MCF 10A (cell line): Measurements from ENCODE around the gene MSI2. TPM values are rescaled to one million over a fixed set of nuclear protein-coding genes. Genes with fewer than 3 reads are reported as not detected.

Experiments
- BruUV-seq: library from RNA; stranded (reverse); fragments of 400-500 nt; replicated peaks from 2 replicates; lab custom pipeline; 2021; lab: Mats Ljungman, UMichigan
- CTCF ChIA-PET: fragments of 300-600 bp; sonication (Branson Sonifier 250); formaldehyde crosslinking; extraction: SDS; loops from one replicate; lab custom pipeline; 2021; ENCODE audit warnings: antibody characterized with exemption, inconsistent platforms; lab: Yijun Ruan, JAX
- POLR2A ChIA-PET: fragments of 300-600, 350-650 bp; sonication (Branson Sonifier 250); formaldehyde crosslinking; extraction: SDS; loops from one replicate; lab custom pipeline; 2020; ENCODE audit warnings: antibody characterized with exemption, inconsistent platforms; lab: Yijun Ruan, JAX
- DNase-seq: peaks from one replicate; pipeline ENCODE4 v3.0.0-alpha.2; 2018; ENCODE audit not compliant: unreplicated experiment
- H3K27ac Mint-ChIP-seq: one replicate; pipeline ENCODE4 v1.8.0; 2022; ENCODE audit warnings: mild to moderate bottlenecking, low read depth, mixed read lengths; ENCODE audit not compliant: unreplicated experiment
- H3K27me3 Mint-ChIP-seq: one replicate; pipeline ENCODE4 v1.8.0; 2022; ENCODE audit warnings: mixed read lengths; ENCODE audit not compliant: insufficient read depth, unreplicated experiment
- H3K36me3 Mint-ChIP-seq: one replicate; pipeline ENCODE4 v1.8.0; 2022; ENCODE audit warnings: mild to moderate bottlenecking, moderate library complexity, mixed read lengths; ENCODE audit not compliant: insufficient read depth, unreplicated experiment
- H3K4me1 Mint-ChIP-seq: one replicate; pipeline ENCODE4 v1.8.0; 2022; ENCODE audit warnings: mixed read lengths; ENCODE audit not compliant: insufficient read depth, unreplicated experiment
- H3K4me3 Mint-ChIP-seq: one replicate; pipeline ENCODE4 v1.8.0; 2022; ENCODE audit warnings: mild to moderate bottlenecking, moderate library complexity, mixed read lengths; ENCODE audit not compliant: unreplicated experiment
- H3K9me3 Mint-ChIP-seq: one replicate; pipeline ENCODE4 v1.8.0; 2022; ENCODE audit warnings: mixed read lengths; ENCODE audit not compliant: unreplicated experiment
- CTCF ChIP-seq: fragments of 200-600 bp; IDR thresholded peaks from one replicate; pipeline ENCODE4 v1.8.0; 2022; ENCODE audit warnings: antibody characterized with exemption, mild to moderate bottlenecking; ENCODE audit not compliant: unreplicated experiment
- intact Hi-C: fragments of 100-400 bp; cut with micrococcal nuclease; formaldehyde crosslinking; loops from 2 replicates; pipeline ENCODE4 v1.14.1; 2022
- total RNA-seq: library from RNA; stranded (reverse); gene quantifications from 2 replicates; pipeline ENCODE4 v1.2.3, GENCODE V29; 2022

MSI2 gene
- total RNA-seq, 1 experiment from 2014 or later: 60.6 TPM

GRCh38 chr17:57432507-57433277 is 176.4 kb downstream of the MSI2 start:
- Mint-ChIP-seq H3K27ac (no peak overlapping the region), H3K4me3 (no peak overlapping the region), H3K9me3 (no peaks in the 10 kb centered on the region), H3K36me3 (peaks cover 17% of the 10 kb centered on the region), H3K27me3 (no peaks in the 10 kb centered on the region), H3K4me1 (peaks cover 17% of the 10 kb centered on the region)
- intact Hi-C loops: no loop called here
- ChIA-PET CTCF (interaction anchor here (0.6 to 1.7 kb wide), 2 partner anchors 8 to 982 kb away, joined by 4 to 7 read pairs; no protein-coding TSS in a partner anchor), POLR2A (interaction anchor here (1.5 kb wide), 1 partner anchor 11 kb away, joined by 4 read pairs; no protein-coding TSS in a partner anchor)
- TF ChIP-seq CTCF: no peak
- no peak for DNase-seq
- no TSS peak for BruUV-seq

DNA sequence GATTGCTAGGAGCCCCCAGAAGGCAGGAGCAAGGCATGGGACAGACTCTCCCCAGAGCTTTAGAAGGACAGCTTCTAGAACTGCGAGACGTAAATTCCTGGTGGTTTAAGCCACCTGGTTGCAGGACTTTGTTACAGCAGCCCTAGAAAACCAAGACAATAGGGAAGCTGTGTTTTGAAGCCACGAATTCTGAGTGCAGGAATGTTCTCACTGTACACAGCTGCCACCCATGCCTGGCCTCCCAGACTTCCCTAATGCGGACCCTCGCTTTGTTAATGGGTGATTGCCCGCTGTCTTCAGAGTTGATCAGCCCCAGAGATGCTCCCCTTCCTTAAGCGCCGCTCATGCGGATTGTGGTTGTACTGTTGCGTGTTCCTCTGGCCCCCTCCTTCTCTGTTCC is 177.1 kb downstream of the MSI2 start:
- DNase-seq: no peak
- intact Hi-C loops: no loop called here
- no peaks in the 10 kb centered on the region for H3K9me3 Mint-ChIP-seq
- ChIA-PET POLR2A (no interaction called here), CTCF (no interaction called here)
- H3K4me1 Mint-ChIP-seq: peaks cover 17% of the 10 kb centered on the region
- TF ChIP-seq CTCF: no peak
- H3K27ac Mint-ChIP-seq: no peak overlapping the region
- H3K27me3 Mint-ChIP-seq: no peaks in the 10 kb centered on the region
- BruUV-seq: no TSS peak
- peaks cover 21% of the 10 kb centered on the region for H3K36me3 Mint-ChIP-seq
- H3K4me3 Mint-ChIP-seq: no peak overlapping the region

GRCh38 chr17:57434361-57434760 is 178.0 kb downstream of the MSI2 start:
- POLR2A ChIA-PET: no interaction called here
- TF ChIP-seq CTCF: no peak
- Mint-ChIP-seq H3K27me3 (no peaks in the 10 kb centered on the region), H3K4me1 (peaks cover 17% of the 10 kb centered on the region), H3K4me3 (no peak overlapping the region), H3K9me3 (no peaks in the 10 kb centered on the region), H3K27ac (no peak overlapping the region), H3K36me3 (peaks cover 21% of the 10 kb centered on the region)
- CTCF ChIA-PET: no interaction called here
- DNase-seq: no peak
- intact Hi-C loops: no loop called here
- BruUV-seq: no TSS peak

- Mint-ChIP-seq H3K27me3 (no peaks in the 10 kb centered on the region), H3K27ac (no peak overlapping the region), H3K4me3 (no peak overlapping the region), H3K36me3 (peaks cover 21% of the 10 kb centered on the region), H3K9me3 (no peaks in the 10 kb centered on the region), H3K4me1 (peaks cover 35% of the 10 kb centered on the region)
- intact Hi-C loops: no loop called here
- ChIA-PET CTCF (no interaction called here), POLR2A (no interaction called here)
- DNase-seq: no peak
- TF ChIP-seq CTCF: no peak
- no TSS peak for BruUV-seq
Measured at GRCh38 chr17:57436565-57436964, 180.2 kb downstream of the MSI2 start.
